Activated T-helper 9 cell treated with anti-CD3 and anti-CD28 coated beads, Interleukin-2, amount 50 U/mL, for 16 hours (primary cell): ENCODE results near the gene BLOC1S5.
"Not testable (repeated sequence)": the region's sequence is repeated elsewhere in the genome, so short reads cannot be mapped to it uniquely, and the experiment has no call there.

ENCODE experiments used
- DNase-seq: peaks from one replicate; pipeline ENCODE4 v3.0.0-alpha.2; 2020; ENCODE audit warnings: low read depth

Gene BLOC1S5

GRCh38 chr6:8043221-8043620 lies 21.0 kb downstream of the BLOC1S5 start:
- no peak for DNase-seq

- DNase-seq: no peak
These were observed 22.1 kb downstream of the BLOC1S5 start for GRCh38 chr6:8041913-8042583.

GRCh38 chr6:8034107-8034506 lies 30.1 kb downstream of the BLOC1S5 start:
- not testable (repeated sequence) for DNase-seq

GRCh38 chr6:8030920-8031319 lies 33.3 kb downstream of the BLOC1S5 start:
- DNase-seq: no peak

GRCh38 chr6:8029243-8029870 lies 34.8 kb downstream of the BLOC1S5 start:
- DNase-seq: no peak

GRCh38 chr6:8027965-8028651 lies 36.1 kb downstream of the BLOC1S5 start:
- DNase-seq: no peak

- DNase-seq: no peak
These were observed 37.4 kb downstream of the BLOC1S5 start for GRCh38 chr6:8026800-8027199.

GRCh38 chr6:8025191-8025590 lies 39.0 kb downstream of the BLOC1S5 start:
- DNase-seq: no peak

GRCh38 chr6:8023638-8024037 lies 40.6 kb downstream of the BLOC1S5 start:
- no peak for DNase-seq

- no peak for DNase-seq
These were observed 44.1 kb downstream of the BLOC1S5 start for GRCh38 chr6:8020083-8020482.

- DNase-seq: no peak
These were observed 46.5 kb downstream of the BLOC1S5 start for GRCh38 chr6:8017705-8018104.

GRCh38 chr6:8017276-8017701 lies 46.9 kb downstream of the BLOC1S5 start:
- no peak for DNase-seq

GRCh38 chr6:8014947-8015346 lies 49.2 kb downstream of the BLOC1S5 start:
- DNase-seq: no peak

GRCh38 chr6:8013763-8014162 lies 50.4 kb downstream of the BLOC1S5 start:
- DNase-seq: no peak

GRCh38 chr6:8006208-8006607 lies 58.0 kb downstream of the BLOC1S5 start:
- DNase-seq: no peak

- no peak for DNase-seq
These were observed 59.1 kb downstream of the BLOC1S5 start for GRCh38 chr6:8005136-8005535.

GRCh38 chr6:8000636-8001035 lies 63.6 kb downstream of the BLOC1S5 start:
- DNase-seq: no peak

GRCh38 chr6:8000188-8000596 lies 64.0 kb downstream of the BLOC1S5 start:
- DNase-seq: no peak

- DNase-seq: no peak
These were observed 65.0 kb downstream of the BLOC1S5 start for GRCh38 chr6:7999201-7999600.

- no peak for DNase-seq
These were observed 66.0 kb downstream of the BLOC1S5 start for GRCh38 chr6:7998103-7998725.

- no peak for DNase-seq
These were observed 66.9 kb downstream of the BLOC1S5 start for GRCh38 chr6:7997286-7997685.

- DNase-seq: no peak
These were observed 67.6 kb downstream of the BLOC1S5 start for GRCh38 chr6:7996538-7997111.

- no peak for DNase-seq
These were observed 70.2 kb downstream of the BLOC1S5 start for GRCh38 chr6:7993952-7994351.
